Effector memory CD4-positive, alpha-beta T cell (primary cell): ENCODE measurements around the gene APCDD1L.

Experiments
- DNase-seq, 3 donors: peaks; one replicate each; pipeline ENCODE4 v3.0.0-alpha.2; 2020
- H3K27ac ChIP-seq: 2 replicates; pipeline ENCODE4 v1.7.0; 2013; ENCODE audit warnings: mild to moderate bottlenecking, low read length, moderate library complexity; ENCODE audit not compliant: insufficient read depth, poor library complexity, severe bottlenecking
- H3K27me3 ChIP-seq: replicated peaks from 2 replicates; pipeline ENCODE4 v1.7.0; 2013; ENCODE audit warnings: mild to moderate bottlenecking, low read length; ENCODE audit not compliant: insufficient read depth, control insufficient read depth, poor library complexity, severe bottlenecking
- H3K36me3 ChIP-seq: 2 replicates; pipeline ENCODE4 v1.7.0; 2013; ENCODE audit warnings: mild to moderate bottlenecking, low read length, moderate library complexity; ENCODE audit not compliant: control insufficient read depth, insufficient read depth
- H3K4me1 ChIP-seq: 2 replicates; pipeline ENCODE4 v1.7.0; 2013; ENCODE audit warnings: low read length, mild to moderate bottlenecking; ENCODE audit not compliant: control insufficient read depth, insufficient read depth, poor library complexity, severe bottlenecking
- H3K4me3 ChIP-seq: 2 replicates; pipeline ENCODE4 v1.7.0; 2013; ENCODE audit warnings: low read length, low read depth, mild to moderate bottlenecking; ENCODE audit not compliant: insufficient read depth, poor library complexity, severe bottlenecking
- H3K9me3 ChIP-seq: 2 replicates; pipeline ENCODE4 v1.7.0; 2013; ENCODE audit warnings: mild to moderate bottlenecking, low read length, moderate library complexity; ENCODE audit not compliant: control insufficient read depth

APCDD1L gene

DNA sequence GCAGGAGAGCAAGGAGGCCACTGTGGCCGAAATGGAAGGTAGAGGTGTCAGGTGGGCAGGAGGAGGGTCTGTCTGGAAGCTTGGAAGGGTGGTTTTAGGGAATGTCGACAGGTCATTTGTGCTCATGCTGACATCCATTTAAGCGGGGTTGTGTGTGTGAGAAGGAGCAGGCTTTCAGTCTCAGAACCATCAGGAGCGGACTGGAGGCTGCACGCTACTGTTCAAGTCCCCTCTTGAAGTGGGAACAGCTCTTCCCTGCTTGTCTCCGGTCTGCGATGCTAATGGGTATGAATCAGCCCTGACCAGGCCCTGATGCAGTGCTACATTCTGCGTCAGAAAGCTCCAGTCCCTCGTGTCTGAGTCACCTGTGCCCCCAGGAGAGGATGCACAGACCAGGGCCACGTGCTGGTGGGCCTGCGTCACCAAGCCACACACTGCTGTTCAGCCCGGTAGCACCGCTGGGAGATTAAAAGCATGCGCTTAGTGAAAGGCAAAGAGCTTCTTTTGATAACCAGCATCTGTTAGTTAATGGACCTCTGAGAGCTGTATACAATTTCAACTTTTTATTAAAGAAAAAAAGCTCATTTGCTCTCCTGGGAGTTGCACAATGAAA, 58.0 kb downstream of the APCDD1L start:
- H3K36me3 ChIP-seq: no peaks in the 10 kb centered on the region
- no peaks in the 10 kb centered on the region for H3K9me3 ChIP-seq
- no peak overlapping the region for H3K4me3 ChIP-seq
- no peak overlapping the region for H3K27ac ChIP-seq
- no peak for DNase-seq
- no peaks in the 10 kb centered on the region for H3K27me3 ChIP-seq
- no peaks in the 10 kb centered on the region for H3K4me1 ChIP-seq

DNA sequence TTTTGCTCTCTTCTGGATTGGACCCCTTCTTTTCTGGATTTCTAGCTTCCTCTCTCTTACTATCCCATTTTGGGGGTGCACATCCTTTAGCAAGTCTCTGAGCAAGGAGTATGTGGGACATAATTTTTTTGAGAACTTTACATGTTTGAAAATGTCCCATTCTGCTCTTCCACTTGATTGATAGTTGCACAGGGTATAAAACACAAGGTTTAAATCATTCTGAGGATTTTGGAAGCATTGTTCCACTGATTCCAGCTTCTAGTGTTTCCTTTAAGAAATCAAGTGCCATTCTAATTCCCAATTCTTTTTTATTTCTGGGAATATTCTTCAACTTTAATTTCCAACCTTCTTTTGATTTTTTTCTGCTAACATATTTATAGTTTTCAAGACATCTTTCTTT, 60.7 kb downstream of the APCDD1L start:
- H3K36me3 ChIP-seq: no peaks in the 10 kb centered on the region
- no peaks in the 10 kb centered on the region for H3K4me1 ChIP-seq
- no peaks in the 10 kb centered on the region for H3K27me3 ChIP-seq
- no peaks in the 10 kb centered on the region for H3K9me3 ChIP-seq
- no peak for DNase-seq
- H3K27ac ChIP-seq: no peak overlapping the region
- no peak overlapping the region for H3K4me3 ChIP-seq

DNA sequence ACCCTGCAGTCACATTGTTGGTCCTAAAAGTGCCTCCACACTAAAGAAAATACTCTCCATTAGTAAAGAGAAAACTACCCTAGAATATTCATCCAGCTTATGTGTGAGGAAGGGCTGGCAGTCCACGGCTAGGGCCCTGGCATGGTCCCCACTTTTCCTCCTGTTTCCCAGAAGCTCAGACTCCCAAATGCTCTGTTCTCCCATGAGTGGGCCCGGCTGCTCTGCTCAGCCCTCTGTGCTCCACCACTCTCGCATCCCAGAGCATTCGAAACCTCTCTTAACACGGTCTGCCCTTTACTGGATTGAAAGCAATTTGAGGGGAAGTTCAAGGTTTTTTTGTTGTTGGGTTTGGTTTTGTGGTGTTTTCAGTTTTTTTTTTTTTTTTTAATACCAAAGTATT, 61.8 kb downstream of the APCDD1L start:
- Histone ChIP-seq H3K9me3 (no peaks in the 10 kb centered on the region), H3K4me1 (no peaks in the 10 kb centered on the region), H3K36me3 (peaks cover 4% of the 10 kb centered on the region), H3K27ac (no peak overlapping the region), H3K27me3 (no peaks in the 10 kb centered on the region), H3K4me3 (no peak overlapping the region)
- no peak for DNase-seq

- no peaks in the 10 kb centered on the region for H3K4me1 ChIP-seq
- no peak overlapping the region for H3K27ac ChIP-seq
- H3K36me3 ChIP-seq: peaks cover 4% of the 10 kb centered on the region
- no peak for DNase-seq
- H3K27me3 ChIP-seq: no peaks in the 10 kb centered on the region
- no peak overlapping the region for H3K4me3 ChIP-seq
- no peaks in the 10 kb centered on the region for H3K9me3 ChIP-seq
These were observed 62.4 kb downstream of the APCDD1L start for GRCh38 chr20:58452667-58453255.

DNA sequence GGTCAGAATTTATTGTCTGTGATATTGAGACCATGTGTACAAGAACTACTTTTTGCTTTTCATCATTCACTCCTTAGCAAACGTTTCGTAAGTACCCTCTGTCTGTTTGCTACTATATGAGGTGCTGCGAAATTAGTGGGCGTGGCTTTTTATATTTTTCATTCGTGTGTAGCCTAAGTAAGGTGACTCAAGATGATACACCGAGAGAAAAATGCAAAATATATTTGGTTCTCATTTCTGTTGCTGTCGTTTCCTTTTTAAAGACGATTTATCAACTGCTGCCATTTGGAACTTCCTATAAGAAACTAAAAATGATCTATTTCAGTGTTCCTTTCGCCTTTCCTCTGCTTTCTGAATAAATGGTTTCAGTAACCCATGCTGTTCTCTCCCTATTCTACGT, 64.9 kb downstream of the APCDD1L start:
- Histone ChIP-seq H3K27ac (no peak overlapping the region), H3K4me3 (no peak overlapping the region), H3K27me3 (no peaks in the 10 kb centered on the region), H3K9me3 (no peaks in the 10 kb centered on the region), H3K4me1 (no peaks in the 10 kb centered on the region), H3K36me3 (peaks cover 9% of the 10 kb centered on the region)
- DNase-seq: no peak

DNA sequence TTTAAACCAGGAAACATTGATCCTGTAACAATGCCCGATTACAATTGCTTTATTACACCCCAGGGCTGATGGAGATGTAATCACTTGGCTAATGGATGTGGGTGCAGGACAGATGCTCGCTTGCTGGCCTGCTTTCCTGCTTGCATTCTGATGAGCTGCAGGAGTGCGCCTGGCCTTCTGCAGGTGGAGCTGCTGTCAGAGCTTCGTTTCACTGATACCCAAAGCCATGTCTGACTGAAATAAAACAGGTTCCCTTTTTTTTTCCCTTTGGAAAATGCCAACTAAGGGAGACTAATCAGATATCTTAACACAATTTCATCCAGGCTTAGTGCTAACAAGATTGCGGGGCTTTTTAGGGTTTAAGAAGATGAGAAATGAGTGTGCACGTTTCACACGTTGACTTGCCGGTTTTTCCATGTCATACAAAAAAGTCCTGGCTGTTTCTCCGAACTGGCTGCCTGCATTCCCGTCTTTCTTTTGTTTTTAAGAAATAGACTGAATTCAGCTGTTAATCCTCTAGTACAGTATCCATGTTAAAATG, 65.4 kb downstream of the APCDD1L start:
- Histone ChIP-seq H3K27me3 (no peaks in the 10 kb centered on the region), H3K36me3 (peaks cover 14% of the 10 kb centered on the region), H3K9me3 (no peaks in the 10 kb centered on the region), H3K27ac (no peak overlapping the region), H3K4me3 (no peak overlapping the region), H3K4me1 (no peaks in the 10 kb centered on the region)
- DNase-seq: no peak

GRCh38 chr20:58448958-58449357, 66.2 kb downstream of the APCDD1L start:
- Histone ChIP-seq H3K36me3 (peaks cover 22% of the 10 kb centered on the region), H3K27me3 (no peaks in the 10 kb centered on the region), H3K9me3 (no peaks in the 10 kb centered on the region), H3K4me3 (no peak overlapping the region), H3K27ac (no peak overlapping the region), H3K4me1 (no peaks in the 10 kb centered on the region)
- DNase-seq: no peak

DNA sequence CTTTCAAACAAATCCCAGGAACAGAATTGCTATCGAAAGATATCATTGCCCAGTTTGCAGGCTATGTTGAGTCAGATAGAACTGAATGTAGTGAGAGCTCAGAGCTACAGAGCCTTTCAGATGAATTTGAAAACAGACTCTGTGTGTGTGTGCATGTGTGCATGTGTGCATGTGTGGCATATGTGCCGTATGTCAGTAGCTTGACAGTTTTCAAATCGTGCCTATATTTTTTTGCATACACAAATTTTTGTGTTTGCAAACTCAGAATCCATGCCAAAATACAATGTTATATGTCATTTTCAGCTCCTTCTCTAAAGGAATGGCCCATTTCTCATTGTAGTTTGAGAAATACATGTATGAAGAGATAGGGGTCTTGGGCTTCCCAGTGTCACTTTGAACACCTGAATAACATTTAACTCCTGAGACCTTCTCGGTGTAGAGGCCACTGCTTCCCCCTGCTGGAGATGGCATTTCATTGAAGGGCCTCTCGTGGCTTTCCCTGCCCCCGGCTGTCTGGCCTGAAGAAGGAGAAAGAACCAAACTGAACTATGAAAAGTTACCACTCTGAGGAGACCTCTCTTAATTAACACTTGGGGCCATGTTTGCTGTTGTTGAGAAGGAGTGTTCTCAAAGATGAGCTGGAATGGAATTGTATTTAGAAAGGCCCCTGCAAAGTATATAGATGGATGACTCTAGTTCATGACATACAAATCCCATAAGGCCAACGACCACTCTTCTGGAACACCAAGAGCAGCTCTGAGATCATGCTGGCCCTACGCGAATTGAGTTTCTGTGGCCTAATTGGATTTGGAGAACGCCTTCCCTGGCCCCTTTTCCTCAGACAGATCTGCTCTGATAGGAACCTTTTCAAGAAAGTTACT, 67.4 kb downstream of the APCDD1L start:
- no peak overlapping the region for H3K27ac ChIP-seq
- peak in 2 of 3 donors; percentile 13 to 16 for DNase-seq
- peaks cover 29% of the 10 kb centered on the region for H3K36me3 ChIP-seq
- H3K9me3 ChIP-seq: no peaks in the 10 kb centered on the region
- H3K4me1 ChIP-seq: no peaks in the 10 kb centered on the region
- no peaks in the 10 kb centered on the region for H3K27me3 ChIP-seq
- no peak overlapping the region for H3K4me3 ChIP-seq

DNA sequence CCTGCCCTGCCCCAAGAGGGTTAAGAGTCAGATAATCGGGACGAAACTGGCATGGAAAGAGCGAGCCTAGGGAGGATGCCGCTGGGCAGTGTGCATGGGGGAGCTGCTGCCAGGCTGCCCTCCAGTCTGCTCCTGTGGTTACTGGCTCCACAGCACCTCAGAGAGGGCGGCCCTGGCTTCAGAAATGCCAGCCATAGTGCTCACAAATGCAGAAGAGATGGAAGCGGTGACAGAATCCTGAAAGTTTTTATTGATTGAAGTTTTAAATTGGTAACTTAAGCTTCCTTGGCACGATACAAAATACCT, 68.3 kb downstream of the APCDD1L start:
- Histone ChIP-seq H3K27me3 (no peaks in the 10 kb centered on the region), H3K36me3 (peaks cover 32% of the 10 kb centered on the region)

More for the DNA sequence above, 68.3 kb downstream of the APCDD1L start:
- Histone ChIP-seq H3K9me3 (no peaks in the 10 kb centered on the region), H3K4me1 (no peaks in the 10 kb centered on the region), H3K27ac (no peak overlapping the region), H3K4me3 (no peak overlapping the region)
- no peak for DNase-seq
